PFSK-1 (cell line): Measurements from ENCODE around the gene TIAL1.

Source experiments
- FOXP2 ChIP-seq: optimal IDR thresholded peaks from 2 replicates; pipeline ENCODE3; 2011; ENCODE audit warnings: borderline replicate concordance, control low read depth, inconsistent platforms; ENCODE audit not compliant: insufficient read depth; ENCODE audit errors: extremely low read length, extremely low read depth
- POLR2AphosphoS5 ChIP-seq: IDR thresholded peaks from 2 replicates; pipeline ENCODE4 v1.6.1; 2012; ENCODE audit warnings: low read depth, mild to moderate bottlenecking, control low read depth, low read length, moderate library complexity
- REST ChIP-seq, 2 experiments: IDR thresholded peaks; 2 replicates each; pipeline versions ENCODE4 v1.6.1 to v1.8.0; 2011 to 2012; ENCODE audit warnings: low read depth in 2 of 2, low read length in 2 of 2, control low read depth in 1 of 2, inconsistent platforms in 1 of 2, mild to moderate bottlenecking in 1 of 2, moderate library complexity in 1 of 2; ENCODE audit not compliant: insufficient read depth in 1 of 2
- SIN3A ChIP-seq: IDR thresholded peaks from 2 replicates; pipeline ENCODE4 v1.6.1; 2012; ENCODE audit warnings: mild to moderate bottlenecking, low read length, moderate library complexity, borderline replicate concordance; ENCODE audit not compliant: insufficient read depth
- TAF1 ChIP-seq: IDR thresholded peaks from 2 replicates; pipeline ENCODE4 v1.6.1; 2012; ENCODE audit warnings: low read length, control low read depth, borderline replicate concordance; ENCODE audit not compliant: insufficient read depth

Gene TIAL1

GRCh38 chr10:119588071-119588470 lies 8.7 kb downstream of the TIAL1 start:
- TF ChIP-seq REST (IDR thresholded peaks at IDR 0.05; ENCODE audit: insufficient read depth in 1 of 2, low read depth in 2 of 2, low read length in 2 of 2): no peak

GRCh38 chr10:119578355-119578754 lies 18.4 kb downstream of the TIAL1 start:
- TF ChIP-seq POLR2AphosphoS5: no peak
- TF ChIP-seq SIN3A: no peak
- no peak for TF ChIP-seq FOXP2
- no peak for TF ChIP-seq TAF1
- no peak for TF ChIP-seq REST (IDR thresholded peaks at IDR 0.05; ENCODE audit: insufficient read depth in 1 of 2, low read depth in 2 of 2, low read length in 2 of 2)

GRCh38 chr10:119575991-119576390 lies 20.8 kb downstream of the TIAL1 start:
- TF ChIP-seq SIN3A (no peak), FOXP2 (no peak), TAF1 (no peak), REST (IDR thresholded peaks at IDR 0.05; ENCODE audit: insufficient read depth in 1 of 2, low read depth in 2 of 2, low read length in 2 of 2) (no peak), POLR2AphosphoS5 (no peak)

- no peak for TF ChIP-seq POLR2AphosphoS5
- no peak for TF ChIP-seq REST (IDR thresholded peaks at IDR 0.05; ENCODE audit: insufficient read depth in 1 of 2, low read depth in 2 of 2, low read length in 2 of 2)
- TF ChIP-seq SIN3A: no peak
- TF ChIP-seq FOXP2: no peak
- TF ChIP-seq TAF1: no peak
Measured at GRCh38 chr10:119575506-119575905, 21.3 kb downstream of the TIAL1 start.

- TF ChIP-seq TAF1 (no peak), POLR2AphosphoS5 (no peak), SIN3A (no peak), REST (IDR thresholded peaks at IDR 0.05; ENCODE audit: insufficient read depth in 1 of 2, low read depth in 2 of 2, low read length in 2 of 2) (no peak), FOXP2 (no peak)
Measured at GRCh38 chr10:119567978-119568377, 28.8 kb downstream of the TIAL1 start.
